ENCODE data around the gene CASK.

CASK gene

DNA sequence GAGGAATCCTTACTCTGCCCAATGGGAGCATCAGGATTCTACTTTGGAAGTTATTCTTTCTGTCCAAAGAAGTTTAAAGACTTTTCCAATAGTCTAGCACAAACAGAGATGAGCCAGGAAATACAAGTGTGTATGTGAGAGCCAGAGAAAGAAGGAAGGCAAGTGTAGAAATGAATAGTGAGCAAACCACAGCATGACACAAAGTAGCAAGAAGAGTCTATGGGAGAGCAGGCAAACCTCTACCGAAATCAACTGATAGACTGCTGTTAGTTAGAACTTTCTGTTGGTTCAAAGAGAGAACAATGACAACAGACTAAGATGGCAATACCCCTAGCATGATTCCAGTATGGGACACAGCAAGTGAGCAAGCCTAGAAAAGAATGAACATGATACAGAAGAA, 250.7 kb downstream of the CASK start:
- FAIRE-seq, result no peak
- TF ChIP-seq CTCF (IDR thresholded peaks at IDR 0.05; ENCODE audit: insufficient read depth, missing control alignments), result no peak
- DNase-seq (ENCODE audit: insufficient read length, low spot score), result no peak

DNA sequence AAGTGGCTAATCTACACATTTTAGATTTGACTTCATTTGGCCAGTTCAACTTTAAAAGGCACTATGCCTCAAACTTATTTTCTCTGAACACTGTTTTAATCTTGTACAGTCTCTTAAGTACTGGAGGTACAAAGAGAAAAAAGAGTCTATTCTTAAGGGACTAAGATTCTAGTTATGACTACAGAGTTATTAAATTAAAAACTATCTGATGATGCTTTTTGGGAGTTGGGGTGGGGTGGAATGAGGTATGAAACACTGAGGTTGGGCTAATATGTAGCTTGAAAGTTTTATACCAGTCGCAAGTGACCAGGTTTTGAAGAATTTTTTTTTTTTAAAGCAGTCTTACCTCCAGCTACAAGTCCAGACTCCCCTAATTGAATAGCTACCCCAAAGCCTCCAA, 252.3 kb downstream of the CASK start:
- no peak for TF ChIP-seq CTCF (IDR thresholded peaks at IDR 0.05; ENCODE audit: insufficient read depth, missing control alignments)
- FAIRE-seq (no peak), DNase-seq (ENCODE audit: insufficient read length, low spot score) (no peak)

GRCh38 chrX:41670112-41670511, 253.2 kb downstream of the CASK start:
- DNase-seq (ENCODE audit: insufficient read length, low spot score) (no peak), FAIRE-seq (no peak)

GRCh38 chrX:41667631-41668030, 255.7 kb downstream of the CASK start:
- DNase-seq (ENCODE audit: insufficient read length, low spot score), result no peak
- TF ChIP-seq CTCF (IDR thresholded peaks at IDR 0.05; ENCODE audit: insufficient read depth, missing control alignments), result no peak
- no peak for FAIRE-seq

More at GRCh38 chrX:41670112-41670511, 253.2 kb downstream of the CASK start:
- no peak for TF ChIP-seq CTCF (IDR thresholded peaks at IDR 0.05; ENCODE audit: insufficient read depth, missing control alignments)

GRCh38 chrX:41666251-41666650, 257.1 kb downstream of the CASK start:
- no peak for FAIRE-seq
- DNase-seq (ENCODE audit: insufficient read length, low spot score), result no peak
- no peak for TF ChIP-seq CTCF (IDR thresholded peaks at IDR 0.05; ENCODE audit: insufficient read depth, missing control alignments)

- no peak for TF ChIP-seq CTCF (IDR thresholded peaks at IDR 0.05; ENCODE audit: insufficient read depth, missing control alignments)
- DNase-seq (ENCODE audit: insufficient read length, low spot score) (no peak), FAIRE-seq (no peak)
These were observed 257.7 kb downstream of the CASK start for GRCh38 chrX:41665686-41666085.

- DNase-seq (ENCODE audit: insufficient read length, low spot score) (no peak), FAIRE-seq (no peak)
- no peak for TF ChIP-seq CTCF (IDR thresholded peaks at IDR 0.05; ENCODE audit: insufficient read depth, missing control alignments)
These were observed 258.4 kb downstream of the CASK start for GRCh38 chrX:41664908-41665307.
